Stomach (tissue), 4 donors: ENCODE data around the gene BTF3.

Experiments used
- CTCF ChIP-seq, 7 experiments: fragments of 450-650 bp in 4 of 7; fragments of 200-600 bp in 3 of 7; sonication (generic) in 3 of 7; IDR thresholded peaks; one replicate each; pipeline ENCODE4 v1.5.1; 2016 to 2019; ENCODE audit warnings: antibody characterized with exemption in 7 of 7, control low read depth in 2 of 7, mild to moderate bottlenecking in 1 of 7
- EP300 ChIP-seq: sonication (generic); formaldehyde crosslinking; IDR thresholded peaks from one replicate; pipeline ENCODE4 v1.6.1; 2017; ENCODE audit warnings: antibody characterized with exemption
- POLR2A ChIP-seq, 4 donors: fragments of 450-650 bp; IDR thresholded peaks; one replicate each; pipeline ENCODE4 v1.6.1; 2016; ENCODE audit warnings: antibody characterized with exemption in 4 of 4, control low read depth in 2 of 4, mild to moderate bottlenecking in 1 of 4, moderate library complexity in 1 of 4

- no peak for TF ChIP-seq EP300
- no peak for TF ChIP-seq POLR2A (IDR thresholded peaks at IDR 0.05)
- no peak for TF ChIP-seq CTCF (IDR thresholded peaks at IDR 0.05)
These were observed 8.8 kb downstream of the BTF3 start for GRCh38 chr5:73507062-73507461.
